Nephron progenitor cell (in vitro differentiated cells): ENCODE data around the gene RNF130.
"Not testable (repeated sequence)": the region's sequence is repeated elsewhere in the genome, so short reads cannot be mapped to it uniquely, and the experiment has no call there.

Experiments used
- DNase-seq: peaks from one replicate; pipeline ENCODE4 v3.0.0; 2021
- H3K27ac Mint-ChIP-seq: 2 replicates; pipeline ENCODE4 v1.8.0; 2021; ENCODE audit warnings: mild to moderate bottlenecking, moderate library complexity, mixed read lengths
- H3K27me3 Mint-ChIP-seq: 2 replicates; pipeline ENCODE4 v1.8.0; 2021; ENCODE audit warnings: mild to moderate bottlenecking, low read depth, mixed read lengths; ENCODE audit not compliant: poor library complexity
- H3K36me3 Mint-ChIP-seq: 2 replicates; pipeline ENCODE4 v1.8.0; 2021; ENCODE audit warnings: low read depth, mixed read lengths
- H3K4me1 Mint-ChIP-seq: 2 replicates; pipeline ENCODE4 v1.8.0; 2021; ENCODE audit warnings: mixed read lengths
- H3K4me3 Mint-ChIP-seq: 2 replicates; pipeline ENCODE4 v1.8.0; 2021; ENCODE audit warnings: mild to moderate bottlenecking, moderate library complexity, mixed read lengths
- H3K9me3 Mint-ChIP-seq: 2 replicates; pipeline ENCODE4 v1.8.0; 2021; ENCODE audit warnings: mild to moderate bottlenecking, moderate library complexity, mixed read lengths
- TF ChIP-seq, protein P1 (sequence below): fragments of 200-600 bp; sonication (generic); IDR thresholded peaks from 2 replicates; pipeline ENCODE4 v1.5.0; 2021; ENCODE audit warnings: antibody characterized with exemption

The RNF130 gene

GRCh38 chr5:180090098-180090768, 18.7 kb upstream of the RNF130 start:
- peaks cover 11% of the 10 kb centered on the region for H3K9me3 Mint-ChIP-seq
- H3K27me3 Mint-ChIP-seq = peaks cover 14% of the 10 kb centered on the region
- H3K4me3 Mint-ChIP-seq = peak overlapping the region; percentile 83
- peak overlapping the region; percentile 21 for H3K27ac Mint-ChIP-seq
- TF ChIP-seq, protein P1, sequence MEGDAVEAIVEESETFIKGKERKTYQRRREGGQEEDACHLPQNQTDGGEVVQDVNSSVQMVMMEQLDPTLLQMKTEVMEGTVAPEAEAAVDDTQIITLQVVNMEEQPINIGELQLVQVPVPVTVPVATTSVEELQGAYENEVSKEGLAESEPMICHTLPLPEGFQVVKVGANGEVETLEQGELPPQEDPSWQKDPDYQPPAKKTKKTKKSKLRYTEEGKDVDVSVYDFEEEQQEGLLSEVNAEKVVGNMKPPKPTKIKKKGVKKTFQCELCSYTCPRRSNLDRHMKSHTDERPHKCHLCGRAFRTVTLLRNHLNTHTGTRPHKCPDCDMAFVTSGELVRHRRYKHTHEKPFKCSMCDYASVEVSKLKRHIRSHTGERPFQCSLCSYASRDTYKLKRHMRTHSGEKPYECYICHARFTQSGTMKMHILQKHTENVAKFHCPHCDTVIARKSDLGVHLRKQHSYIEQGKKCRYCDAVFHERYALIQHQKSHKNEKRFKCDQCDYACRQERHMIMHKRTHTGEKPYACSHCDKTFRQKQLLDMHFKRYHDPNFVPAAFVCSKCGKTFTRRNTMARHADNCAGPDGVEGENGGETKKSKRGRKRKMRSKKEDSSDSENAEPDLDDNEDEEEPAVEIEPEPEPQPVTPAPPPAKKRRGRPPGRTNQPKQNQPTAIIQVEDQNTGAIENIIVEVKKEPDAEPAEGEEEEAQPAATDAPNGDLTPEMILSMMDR = peak; percentile 93
- peaks cover 3% of the 10 kb centered on the region for H3K36me3 Mint-ChIP-seq
- peaks cover 30% of the 10 kb centered on the region for H3K4me1 Mint-ChIP-seq
- DNase-seq = peak; percentile 89

GRCh38 chr5:180089628-180090027, 18.1 kb upstream of the RNF130 start:
- Mint-ChIP-seq H3K27me3 (peaks cover 11% of the 10 kb centered on the region), H3K4me3 (peak overlapping the region; percentile 83), H3K4me1 (peaks cover 27% of the 10 kb centered on the region)
- H3K9me3 Mint-ChIP-seq, H3K27ac Mint-ChIP-seq, H3K36me3 Mint-ChIP-seq, DNase-seq: not testable (repeated sequence)

DNA sequence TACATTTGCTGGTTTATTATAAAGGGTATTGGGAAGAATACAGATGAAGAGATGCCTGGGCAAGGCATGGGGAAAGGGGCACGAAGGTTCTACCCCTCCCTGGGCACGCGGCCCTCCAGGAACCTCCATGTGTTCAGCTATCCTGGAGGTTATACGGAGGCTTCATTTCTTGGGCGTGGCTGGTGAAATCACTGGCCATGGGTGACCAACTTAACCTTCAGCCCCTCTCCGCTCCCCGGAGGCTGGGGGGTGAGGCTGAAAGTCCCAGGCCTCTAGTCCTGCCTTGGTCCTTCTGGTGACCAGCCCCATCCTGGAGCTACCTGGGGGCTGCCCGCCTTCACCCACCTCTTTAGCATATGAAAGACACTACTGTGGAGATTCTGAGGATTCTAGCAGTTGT, 17.0 kb upstream of the RNF130 start:
- Mint-ChIP-seq H3K4me3 (no peak overlapping the region), H3K4me1 (peaks cover 25% of the 10 kb centered on the region), H3K27ac (no peak overlapping the region), H3K9me3 (peaks cover 4% of the 10 kb centered on the region), H3K27me3 (peaks cover 11% of the 10 kb centered on the region), H3K36me3 (no peaks in the 10 kb centered on the region)
- no peak for DNase-seq
- TF ChIP-seq, protein P1 = no peak

GRCh38 chr5:180086816-180087399, 15.3 kb upstream of the RNF130 start:
- Mint-ChIP-seq H3K9me3 (peaks cover 4% of the 10 kb centered on the region), H3K27ac (no peak overlapping the region), H3K4me1 (peaks cover 28% of the 10 kb centered on the region), H3K4me3 (no peak overlapping the region), H3K27me3 (peaks cover 8% of the 10 kb centered on the region), H3K36me3 (no peaks in the 10 kb centered on the region)
- no peak for DNase-seq
- TF ChIP-seq, protein P1 = no peak

DNA sequence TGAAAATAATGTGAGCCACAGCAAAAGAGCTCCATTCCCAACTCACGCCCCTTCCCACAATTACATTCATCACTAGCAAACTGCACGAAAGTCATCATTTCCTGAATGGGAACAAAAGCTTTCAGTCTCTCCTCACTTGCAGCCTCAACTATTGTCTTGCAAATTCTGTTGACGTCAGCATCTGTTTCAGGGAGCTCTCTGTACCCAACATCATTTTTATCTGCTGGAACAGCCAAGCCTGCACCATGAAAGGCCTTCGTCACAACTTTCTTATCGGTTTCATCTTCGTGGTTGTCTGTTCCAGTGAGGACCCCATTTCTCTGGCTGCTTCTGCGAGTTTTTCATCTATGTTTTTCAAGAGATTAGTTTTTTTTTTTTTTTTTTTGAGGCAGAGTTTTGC, 14.3 kb upstream of the RNF130 start:
- H3K27ac Mint-ChIP-seq = no peak overlapping the region
- no peaks in the 10 kb centered on the region for H3K36me3 Mint-ChIP-seq
- DNase-seq = no peak
- no peak overlapping the region for H3K4me3 Mint-ChIP-seq
- peaks cover 4% of the 10 kb centered on the region for H3K9me3 Mint-ChIP-seq
- peaks cover 19% of the 10 kb centered on the region for H3K4me1 Mint-ChIP-seq
- TF ChIP-seq, protein P1 = no peak
- H3K27me3 Mint-ChIP-seq = peaks cover 8% of the 10 kb centered on the region

- H3K27ac Mint-ChIP-seq = no peak overlapping the region
- peaks cover 8% of the 10 kb centered on the region for H3K27me3 Mint-ChIP-seq
- no peak overlapping the region for H3K4me3 Mint-ChIP-seq
- TF ChIP-seq, protein P1 = no peak
- peaks cover 16% of the 10 kb centered on the region for H3K4me1 Mint-ChIP-seq
- peaks cover 6% of the 10 kb centered on the region for H3K9me3 Mint-ChIP-seq
- no peaks in the 10 kb centered on the region for H3K36me3 Mint-ChIP-seq
- DNase-seq = no peak
Observed at GRCh38 chr5:180084638-180085561, 13.3 kb upstream of the RNF130 start.
